Fibroblast of villous mesenchyme (primary cell): Measurements from ENCODE around the gene FAM181A. TPM values are rescaled to one million over a fixed set of nuclear protein-coding genes. Genes with fewer than 3 reads are reported as not detected.

Source experiments
- DNase-seq: peaks from one replicate; pipeline ENCODE4 v3.0.0-alpha.2; 2010; ENCODE audit warnings: low read depth
- H3K4me3 ChIP-seq: 2 replicates; pipeline ENCODE4 v1.5.1; 2011; ENCODE audit warnings: low read depth, mild to moderate bottlenecking, low read length
- CTCF ChIP-seq: IDR thresholded peaks from 2 replicates; pipeline ENCODE4 v1.5.1; 2012; ENCODE audit warnings: low read depth, mild to moderate bottlenecking, low read length; ENCODE audit not compliant: insufficient read depth
- total RNA-seq: library from RNA; depleted of rRNA; stranded (reverse); fragments of >200 nt; gene quantifications from 2 replicates; pipeline ENCODE4 v1.2.3, GENCODE V29; 2012

FAM181A gene
- total RNA-seq, 1 donor = not detected

GRCh38 chr14:93888995-93889394, 38.1 kb upstream of the FAM181A start:
- H3K4me3 ChIP-seq = no peak overlapping the region
- TF ChIP-seq CTCF = no peak
- DNase-seq = no peak

DNA sequence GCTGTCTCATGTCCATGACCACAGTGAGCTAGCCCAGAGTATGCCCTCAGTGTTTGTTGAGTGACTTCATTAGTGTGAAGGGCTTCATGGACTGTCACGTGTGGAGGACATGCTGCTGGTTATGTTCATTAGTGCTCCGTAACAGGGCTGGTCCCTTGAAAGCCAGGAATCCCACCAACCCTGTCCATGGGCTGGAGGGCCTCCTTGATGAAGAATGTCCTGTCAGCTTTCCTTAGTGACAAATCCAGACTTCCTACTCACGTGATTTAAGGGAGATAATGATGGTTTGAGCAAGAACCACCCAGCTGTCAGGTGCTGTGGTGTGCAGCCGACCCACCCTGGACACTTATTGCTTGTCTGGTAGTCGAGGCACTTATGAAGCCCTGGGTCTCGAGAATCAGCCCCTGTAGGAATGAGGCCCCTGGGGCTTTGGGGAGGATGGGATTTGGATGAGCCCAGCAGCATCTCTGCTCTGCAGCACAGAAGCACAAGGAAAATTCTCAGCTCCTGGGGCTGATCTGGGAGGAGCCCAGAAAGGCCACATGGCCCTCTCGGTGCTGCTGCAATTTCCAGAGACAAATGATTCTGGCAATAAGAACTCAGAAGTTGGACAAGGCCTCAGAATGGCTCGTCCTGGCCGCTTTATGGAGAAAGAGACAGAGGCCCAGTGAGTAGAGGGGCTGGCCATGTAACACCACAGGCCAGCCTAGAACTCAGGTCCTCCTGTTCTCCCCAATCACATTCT, 37.2 kb upstream of the FAM181A start:
- TF ChIP-seq CTCF = no peak
- no peak for DNase-seq
- no peak overlapping the region for H3K4me3 ChIP-seq

DNA sequence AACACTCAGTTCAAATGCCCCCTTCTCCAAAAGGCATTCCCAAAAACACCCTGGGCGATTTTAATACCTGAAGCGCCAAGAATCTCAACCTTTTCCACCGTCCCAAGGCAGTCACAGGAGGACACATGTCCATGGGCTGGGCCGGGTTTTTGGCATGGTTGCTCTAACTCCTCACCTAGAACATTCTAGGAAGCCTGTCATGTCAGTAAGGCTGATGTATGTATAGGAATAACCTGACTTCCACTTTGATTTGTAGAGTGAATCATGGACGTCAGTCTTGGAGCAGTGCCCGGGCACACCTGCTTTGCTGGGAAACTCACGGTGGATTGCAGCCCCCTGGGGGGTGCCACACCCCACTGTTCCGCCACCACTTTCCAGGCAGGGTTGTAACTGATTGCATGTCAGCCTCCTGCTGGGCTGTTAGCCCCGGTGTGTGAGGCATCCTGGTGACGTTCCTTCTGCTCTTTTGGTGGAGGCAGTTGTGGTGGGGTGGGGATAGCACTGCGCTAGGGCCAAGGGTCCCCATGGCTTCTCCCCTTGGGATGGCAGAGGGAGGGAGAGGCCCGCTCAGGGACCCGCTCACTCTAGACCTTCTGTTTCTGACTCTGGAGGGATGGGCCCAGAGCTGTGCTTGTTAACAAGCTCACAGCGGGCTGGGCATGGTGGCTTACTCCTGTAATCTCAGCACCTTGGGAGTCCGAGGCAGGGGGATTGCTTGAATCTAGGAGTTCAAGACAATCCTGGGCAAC, 35.2 kb upstream of the FAM181A start:
- no peak overlapping the region for H3K4me3 ChIP-seq
- no peak for DNase-seq
- TF ChIP-seq CTCF = no peak

DNA sequence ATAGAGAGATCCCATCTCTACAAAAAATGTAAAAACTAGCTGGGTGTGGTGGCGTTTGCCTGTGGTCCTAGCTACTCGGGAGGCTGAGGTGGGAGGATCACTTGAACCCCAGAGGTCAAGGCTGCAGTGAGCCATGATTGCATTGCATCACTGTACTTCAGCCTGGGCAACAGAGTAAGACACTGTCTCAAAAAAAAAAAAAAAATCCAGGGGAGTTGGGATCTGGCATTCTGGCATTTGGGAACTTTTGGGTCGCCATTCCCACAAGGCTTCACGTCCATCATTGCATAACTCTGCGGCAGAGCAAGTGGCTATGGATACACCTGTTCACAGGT, 34.7 kb upstream of the FAM181A start:
- DNase-seq = no peak
- H3K4me3 ChIP-seq = no peak overlapping the region
- TF ChIP-seq CTCF = no peak

DNA sequence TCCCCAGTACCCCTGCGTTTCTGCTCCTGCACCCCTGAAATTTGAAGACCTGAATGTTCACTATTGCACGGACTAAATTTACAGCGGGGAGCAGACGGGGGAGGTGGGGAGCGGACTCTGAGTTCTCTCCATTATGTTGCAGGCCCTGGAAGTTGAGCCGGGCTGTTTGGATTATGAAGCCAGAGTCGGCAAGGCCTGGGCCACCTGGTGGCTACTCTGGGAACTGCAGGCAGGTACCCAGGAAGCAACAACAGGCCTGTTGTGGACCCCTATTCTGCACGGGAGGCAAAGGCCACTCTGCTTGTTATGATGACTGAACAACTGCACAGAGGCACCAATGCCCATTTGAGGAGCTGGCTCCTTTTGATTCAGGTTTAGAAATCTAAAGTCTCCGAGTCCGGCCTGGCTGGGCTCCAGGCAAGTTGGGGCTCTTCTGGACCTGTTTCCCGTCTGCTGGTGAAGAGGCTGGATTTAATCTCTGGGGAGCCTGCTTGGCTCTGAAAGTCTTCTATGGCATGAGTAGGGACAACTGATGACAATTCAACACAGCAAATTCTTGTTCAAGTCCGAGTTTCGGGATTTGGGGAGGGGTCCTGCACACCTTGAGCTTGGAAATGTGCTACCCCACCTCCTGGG, 34.1 kb upstream of the FAM181A start:
- DNase-seq = peak; percentile 44
- TF ChIP-seq CTCF = peak; percentile 99
- no peak overlapping the region for H3K4me3 ChIP-seq

GRCh38 chr14:93893661-93894261, 33.4 kb upstream of the FAM181A start:
- H3K4me3 ChIP-seq = no peak overlapping the region
- TF ChIP-seq CTCF = no peak
- no peak for DNase-seq
